WERI-Rb-1 (cell line): ENCODE results near the gene LASP1.

Experiments
- DNase-seq: peaks from one replicate; pipeline ENCODE4 v3.0.0-alpha.2; 2020
- H3K27ac ChIP-seq: fragments of 250-450 bp; sonication (Bioruptor Pico); 2 replicates; pipeline ENCODE4 v1.5.1; 2020; ENCODE audit warnings: mild to moderate bottlenecking, moderate library complexity
- H3K27me3 ChIP-seq: fragments of 250-450 bp; sonication (Bioruptor Pico); 2 replicates; pipeline ENCODE4 v1.5.1; 2021; ENCODE audit warnings: mild to moderate bottlenecking, low read depth, moderate library complexity; ENCODE audit not compliant: insufficient read depth, severe bottlenecking
- H3K36me3 ChIP-seq: fragments of 250-450 bp; sonication (Bioruptor Pico); 2 replicates; pipeline ENCODE4 v1.5.1; 2020; ENCODE audit warnings: mild to moderate bottlenecking, moderate library complexity
- H3K4me3 ChIP-seq: 2 replicates; pipeline ENCODE4 v1.5.1; 2011; ENCODE audit warnings: low read depth, mild to moderate bottlenecking, control low read depth, low read length
- H3K9me3 ChIP-seq: fragments of 250-450 bp; sonication (Bioruptor Pico); 2 replicates; pipeline ENCODE4 v1.5.1; 2021; ENCODE audit warnings: mild to moderate bottlenecking, moderate library complexity; ENCODE audit not compliant: severe bottlenecking
- TF ChIP-seq, protein P1 (sequence below): IDR thresholded peaks from 2 replicates; pipeline ENCODE4 v1.5.1; 2011; ENCODE audit warnings: low read depth, mild to moderate bottlenecking, control low read depth, inconsistent platforms, low read length

The LASP1 gene

DNA sequence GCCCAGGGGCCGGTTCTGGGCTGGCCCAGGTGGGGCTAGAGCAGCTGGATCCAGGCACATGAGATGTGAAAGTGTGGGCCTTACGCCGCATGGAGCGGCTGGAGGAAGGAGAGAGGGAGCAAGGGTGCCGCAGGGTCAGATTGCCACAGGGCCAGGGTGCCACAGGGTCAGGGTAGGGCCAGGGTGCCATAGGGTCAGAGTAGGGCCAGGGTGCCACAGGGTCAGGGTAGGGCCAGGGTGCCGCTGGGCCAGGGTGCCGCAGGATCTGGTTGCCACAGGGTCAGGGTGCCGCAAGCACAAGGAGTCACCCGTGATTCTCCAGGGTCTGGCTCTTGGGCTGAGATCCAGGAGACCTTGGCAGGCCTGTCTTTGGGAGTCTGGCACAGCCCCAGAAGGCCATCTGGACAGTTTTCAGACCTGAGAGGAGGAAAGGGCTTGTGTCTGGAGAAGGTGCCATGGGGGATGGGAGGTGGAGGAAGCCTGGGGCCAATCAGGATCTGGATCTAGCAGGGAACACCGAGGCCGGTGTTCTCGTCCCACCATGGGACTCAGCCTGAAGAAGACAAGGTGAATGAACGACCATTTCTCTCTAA is 42.5 kb downstream of the LASP1 start:
- Histone ChIP-seq H3K4me3 (no peak overlapping the region), H3K27ac (no peak overlapping the region), H3K27me3 (no peaks in the 10 kb centered on the region), H3K9me3 (no peaks in the 10 kb centered on the region), H3K36me3 (peaks cover 9% of the 10 kb centered on the region)
- no peak for DNase-seq
- TF ChIP-seq, protein P1, sequence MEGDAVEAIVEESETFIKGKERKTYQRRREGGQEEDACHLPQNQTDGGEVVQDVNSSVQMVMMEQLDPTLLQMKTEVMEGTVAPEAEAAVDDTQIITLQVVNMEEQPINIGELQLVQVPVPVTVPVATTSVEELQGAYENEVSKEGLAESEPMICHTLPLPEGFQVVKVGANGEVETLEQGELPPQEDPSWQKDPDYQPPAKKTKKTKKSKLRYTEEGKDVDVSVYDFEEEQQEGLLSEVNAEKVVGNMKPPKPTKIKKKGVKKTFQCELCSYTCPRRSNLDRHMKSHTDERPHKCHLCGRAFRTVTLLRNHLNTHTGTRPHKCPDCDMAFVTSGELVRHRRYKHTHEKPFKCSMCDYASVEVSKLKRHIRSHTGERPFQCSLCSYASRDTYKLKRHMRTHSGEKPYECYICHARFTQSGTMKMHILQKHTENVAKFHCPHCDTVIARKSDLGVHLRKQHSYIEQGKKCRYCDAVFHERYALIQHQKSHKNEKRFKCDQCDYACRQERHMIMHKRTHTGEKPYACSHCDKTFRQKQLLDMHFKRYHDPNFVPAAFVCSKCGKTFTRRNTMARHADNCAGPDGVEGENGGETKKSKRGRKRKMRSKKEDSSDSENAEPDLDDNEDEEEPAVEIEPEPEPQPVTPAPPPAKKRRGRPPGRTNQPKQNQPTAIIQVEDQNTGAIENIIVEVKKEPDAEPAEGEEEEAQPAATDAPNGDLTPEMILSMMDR, result no peak

GRCh38 chr17:38914741-38915638 is 45.1 kb downstream of the LASP1 start:
- H3K27ac ChIP-seq, result no peak overlapping the region
- DNase-seq, result no peak
- H3K36me3 ChIP-seq, result peaks cover 12% of the 10 kb centered on the region
- H3K9me3 ChIP-seq, result no peaks in the 10 kb centered on the region
- TF ChIP-seq, protein P1, result no peak
- H3K4me3 ChIP-seq, result no peak overlapping the region
- H3K27me3 ChIP-seq, result no peaks in the 10 kb centered on the region

DNA sequence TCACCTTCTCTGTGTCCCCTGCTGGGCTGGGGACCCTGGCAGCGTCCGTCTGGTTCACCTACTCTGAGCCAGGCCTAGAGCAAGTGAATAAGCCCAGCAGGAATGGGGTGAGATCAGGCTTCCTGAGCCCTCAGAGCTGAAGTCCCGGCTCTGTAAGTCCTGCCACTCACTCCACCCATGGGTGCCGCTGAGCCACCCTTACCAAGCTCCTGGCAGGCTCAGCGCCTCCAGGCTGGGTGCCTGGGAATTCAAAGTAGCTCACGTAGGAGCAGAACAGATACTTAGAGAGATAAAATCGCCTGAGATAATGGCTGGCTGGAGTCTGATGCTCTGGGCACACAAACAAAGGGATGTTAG is 45.8 kb downstream of the LASP1 start:
- DNase-seq, result no peak
- Histone ChIP-seq H3K36me3 (peaks cover 12% of the 10 kb centered on the region), H3K4me3 (no peak overlapping the region), H3K27me3 (no peaks in the 10 kb centered on the region), H3K9me3 (no peaks in the 10 kb centered on the region), H3K27ac (no peak overlapping the region)
- TF ChIP-seq, protein P1, result no peak

DNA sequence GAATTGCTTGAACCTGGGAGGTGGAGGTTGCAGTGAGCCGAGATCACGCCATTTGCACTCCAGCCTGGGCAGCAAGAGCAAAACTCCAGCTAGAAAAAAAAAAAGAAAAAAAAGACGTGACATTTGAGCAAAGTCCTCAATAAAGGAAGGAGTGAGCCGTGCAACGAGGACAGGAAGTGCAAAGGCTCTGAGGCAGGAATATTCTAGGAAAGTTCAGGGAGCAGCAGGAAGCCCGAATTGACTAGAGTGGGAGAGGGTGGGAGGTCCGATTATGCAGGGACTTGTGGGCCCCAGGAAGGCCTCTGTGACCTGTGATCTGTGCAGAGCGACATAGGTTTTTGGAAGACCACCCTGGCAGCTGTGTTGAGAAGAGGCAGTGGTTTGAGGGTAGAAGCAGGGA is 46.9 kb downstream of the LASP1 start:
- no peaks in the 10 kb centered on the region for H3K27me3 ChIP-seq
- DNase-seq, result no peak
- H3K27ac ChIP-seq, result no peak overlapping the region
- no peaks in the 10 kb centered on the region for H3K9me3 ChIP-seq
- H3K36me3 ChIP-seq, result peaks cover 12% of the 10 kb centered on the region
- TF ChIP-seq, protein P1, result no peak
- no peak overlapping the region for H3K4me3 ChIP-seq

GRCh38 chr17:38917259-38917658 is 47.4 kb downstream of the LASP1 start:
- Histone ChIP-seq H3K27ac (no peak overlapping the region), H3K27me3 (no peaks in the 10 kb centered on the region), H3K9me3 (no peaks in the 10 kb centered on the region), H3K36me3 (peaks cover 12% of the 10 kb centered on the region), H3K4me3 (no peak overlapping the region)
- no peak for DNase-seq
- TF ChIP-seq, protein P1, result no peak
